Measurements from ENCODE around the gene SPINK7.

GRCh38 chr5:148314731-148315130, 2.5 kb downstream of the SPINK7 start:
- TF ChIP-seq CTCF (IDR thresholded peaks at IDR 0.05; ENCODE audit: insufficient read depth, low read length): no peak
- TF ChIP-seq GABPA (IDR thresholded peaks at IDR 0.05; ENCODE audit: low read depth): no peak
- TF ChIP-seq REST (IDR thresholded peaks at IDR 0.05; ENCODE audit: insufficient replicate concordance, low read depth): no peak
- no peak for TF ChIP-seq POLR2AphosphoS5 (IDR thresholded peaks at IDR 0.05; ENCODE audit: low read depth)

Measured in HL-60 (cell line).